Activated CD8-positive, alpha-beta memory T cell treated with anti-CD3 and anti-CD28 coated beads, Interleukin-2, amount 50 U/mL, for 24 hours (primary cell): ENCODE data around the gene MYRFL.
A peak's percentile ranks its signal among the peaks of the same experiment; 100 is the strongest.
"Not testable (repeated sequence)": the region's sequence is repeated elsewhere in the genome, so short reads cannot be mapped to it uniquely, and the experiment has no call there.

ENCODE experiments used
- DNase-seq: peaks from one replicate; pipeline ENCODE4 v3.0.0-alpha.2; 2020; ENCODE audit errors: extremely low read depth

Gene MYRFL

DNA sequence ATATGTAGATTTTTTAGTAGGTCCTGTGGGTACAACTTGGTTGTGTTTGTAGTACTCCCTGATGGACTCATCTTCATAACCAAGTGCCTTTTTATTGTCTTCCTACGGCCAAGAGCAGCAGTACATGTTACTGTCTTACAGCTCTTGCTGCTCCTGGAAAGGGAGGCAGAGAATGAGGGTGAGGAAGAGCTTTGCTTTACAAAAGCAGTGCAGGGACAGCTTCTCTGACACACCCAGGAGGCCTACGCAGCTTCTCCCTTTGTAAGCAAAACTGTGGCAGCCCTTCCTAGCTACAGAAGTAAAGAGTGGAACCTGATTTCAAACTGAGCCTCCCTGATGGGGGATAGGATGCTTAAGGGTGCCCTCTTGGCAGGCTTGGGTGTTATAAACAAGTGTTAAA, 18.6 kb downstream of the MYRFL start:
- no peak for DNase-seq

DNA sequence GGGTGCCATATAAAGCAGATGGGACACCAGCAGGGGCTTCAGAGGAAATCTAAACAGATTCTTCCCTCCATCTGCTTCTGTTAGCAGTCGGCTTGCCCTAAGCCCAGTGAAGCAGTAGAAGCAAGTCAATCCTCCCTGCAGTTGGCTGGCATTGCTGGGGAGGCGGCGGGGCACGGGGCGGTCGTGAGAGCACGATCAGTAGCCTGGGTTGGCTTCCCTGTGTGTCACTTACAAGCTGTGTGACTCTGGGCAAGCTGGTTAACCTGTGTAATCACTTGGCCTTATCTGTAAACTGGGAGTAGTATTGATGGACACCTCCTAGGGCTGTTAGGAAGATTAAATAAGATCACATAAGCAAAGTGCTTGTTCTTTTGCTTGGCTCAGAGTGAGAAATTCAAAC, 19.4 kb downstream of the MYRFL start:
- no peak for DNase-seq

DNA sequence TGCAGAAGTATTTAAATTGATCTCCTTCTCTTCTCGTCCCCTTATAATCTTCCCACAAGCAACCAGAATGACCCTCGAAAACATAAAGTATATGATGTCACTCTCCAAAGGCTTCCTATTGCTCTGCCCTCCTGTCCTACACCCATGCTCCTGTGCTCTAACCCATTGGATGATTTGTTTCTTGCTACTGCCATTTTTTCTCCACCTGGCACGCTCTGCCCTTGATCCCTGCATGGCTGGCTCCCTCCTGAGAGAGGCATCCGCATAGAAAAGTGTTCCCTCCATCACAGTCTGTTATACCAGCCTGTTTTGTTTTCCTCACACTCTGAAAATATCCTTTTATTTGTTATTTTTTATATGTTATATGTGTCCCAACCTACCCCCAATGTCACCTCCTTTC, 19.8 kb downstream of the MYRFL start:
- no peak for DNase-seq

DNA sequence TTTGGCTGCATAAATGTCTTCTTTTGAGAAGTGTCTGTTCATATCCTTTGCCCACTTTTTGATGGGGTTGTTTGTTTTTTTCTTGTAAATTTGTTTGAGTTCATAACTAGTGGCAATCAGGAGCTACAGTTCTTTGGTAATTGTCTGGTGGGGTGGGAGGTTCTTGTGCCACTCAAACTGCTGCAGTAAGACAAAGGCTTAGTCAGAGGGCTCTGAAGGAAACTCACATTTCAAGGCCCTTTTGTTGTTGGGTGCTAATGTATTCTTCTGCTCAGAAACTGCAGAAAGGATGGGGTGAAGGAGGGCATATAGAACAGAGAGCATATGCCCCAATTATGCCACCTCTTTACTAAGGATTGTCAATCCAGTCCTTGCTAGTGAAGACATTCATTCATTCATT, 21.9 kb downstream of the MYRFL start:
- no peak for DNase-seq

DNA sequence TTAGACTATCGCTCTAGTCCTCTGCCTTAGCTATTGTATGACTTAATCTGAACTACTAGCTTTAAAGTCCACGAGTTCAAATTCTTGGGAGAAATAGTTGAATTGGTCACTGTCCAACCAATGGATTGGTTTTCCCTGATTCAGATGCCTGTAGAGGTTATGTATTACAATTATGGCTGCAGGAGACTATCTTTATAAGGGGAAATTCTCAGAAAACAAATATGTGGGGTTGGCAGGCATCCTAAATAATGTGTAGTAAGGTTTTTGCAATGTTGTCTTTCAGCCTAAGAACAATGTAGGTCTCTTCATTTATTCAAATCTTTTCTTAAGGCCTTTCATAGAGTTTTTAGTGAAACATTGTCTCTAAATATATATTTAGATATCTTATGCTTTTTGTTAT, 26.9 kb downstream of the MYRFL start:
- DNase-seq: no peak

DNA sequence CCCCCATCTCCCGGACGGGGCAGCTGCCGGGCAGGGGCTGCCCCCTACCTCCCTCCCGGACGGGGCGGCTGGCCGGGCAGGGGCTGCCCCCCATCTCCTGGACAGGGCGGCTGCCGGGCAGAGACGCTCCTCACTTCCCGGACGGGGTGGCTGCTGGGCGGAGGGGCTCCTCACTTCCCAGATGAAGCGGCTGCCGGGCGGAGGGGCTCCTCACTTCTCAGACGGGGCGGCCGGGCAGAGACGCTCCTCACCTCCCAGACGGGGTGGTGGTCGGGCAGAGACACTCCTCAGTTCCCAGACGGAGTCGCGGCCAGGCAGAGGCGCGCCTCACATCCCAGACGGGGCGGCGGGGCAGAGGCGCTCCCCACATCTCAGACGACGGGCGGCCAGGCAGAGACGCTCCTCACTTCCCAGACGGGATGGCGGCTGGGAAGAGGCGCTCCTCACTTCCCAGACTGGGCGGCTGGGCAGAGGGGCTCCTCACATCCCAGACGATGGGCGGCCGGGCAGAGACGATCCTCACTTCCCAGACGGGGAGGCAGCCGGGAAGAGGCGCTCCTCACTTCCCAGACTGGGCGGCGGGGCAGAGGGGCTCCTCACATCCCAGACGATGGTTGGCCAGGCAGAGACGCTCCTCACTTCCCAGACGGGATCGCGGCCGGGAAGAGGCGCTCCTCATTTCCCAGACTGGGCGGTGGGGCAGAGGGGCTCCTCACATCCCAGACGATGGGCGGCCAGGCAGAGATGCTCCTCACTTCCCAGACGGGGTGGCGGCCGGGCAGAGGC, 28.3 kb downstream of the MYRFL start:
- DNase-seq: not testable (repeated sequence)

DNA sequence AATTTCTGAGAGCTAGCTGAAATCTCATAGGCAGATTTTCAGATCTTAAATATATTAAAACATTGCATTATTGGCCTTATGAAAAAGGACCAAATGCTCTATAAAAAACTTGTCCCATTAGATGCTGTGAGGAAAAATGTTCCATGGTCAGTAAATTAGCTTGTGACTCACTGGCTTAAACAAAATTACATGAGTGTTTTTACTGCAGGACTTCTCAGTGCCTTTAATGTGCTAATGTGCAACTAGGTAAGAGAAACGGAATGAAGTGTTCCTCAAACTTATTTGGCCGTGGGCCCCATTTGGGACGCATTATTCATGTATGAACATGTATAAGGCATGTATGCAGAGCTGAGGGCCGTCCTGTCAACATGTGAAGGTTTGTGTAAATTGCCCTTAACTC, 41.7 kb downstream of the MYRFL start:
- DNase-seq: no peak

DNA sequence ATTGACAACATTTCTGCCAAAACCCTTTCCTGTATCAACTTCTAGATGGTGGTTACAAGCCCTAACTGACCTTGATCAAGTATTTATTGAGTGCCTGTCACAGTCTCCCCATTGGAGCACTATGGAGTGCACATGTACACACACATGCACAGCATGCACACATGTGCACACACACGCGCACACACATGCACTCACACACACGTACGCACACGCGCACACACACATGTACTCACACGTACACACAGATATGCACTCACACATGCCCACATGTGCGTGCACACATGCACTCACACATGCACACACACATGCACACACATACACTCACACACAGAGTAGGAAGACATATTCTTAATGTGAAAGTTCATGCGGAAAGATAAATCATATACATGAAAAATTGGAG, 43.7 kb downstream of the MYRFL start:
- DNase-seq: no peak

DNA sequence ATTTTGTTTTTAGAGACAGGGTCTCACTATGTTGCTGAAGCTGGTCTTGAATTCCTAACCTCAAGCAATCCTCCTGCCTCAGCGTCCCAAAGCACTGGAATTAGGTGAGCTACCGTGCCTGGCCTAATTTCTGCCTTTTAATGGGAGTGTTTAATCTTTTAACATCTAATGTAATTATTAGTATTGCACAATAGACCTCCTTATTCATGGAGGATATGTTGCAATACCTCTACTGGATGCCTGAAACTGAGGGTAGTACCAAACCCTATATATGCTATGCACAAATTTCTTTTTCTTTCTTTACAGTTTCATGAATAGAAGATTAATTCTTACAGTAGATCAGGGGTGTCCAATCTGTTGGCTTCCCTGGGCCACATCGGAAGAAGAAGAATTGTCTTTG, 47.8 kb downstream of the MYRFL start:
- DNase-seq: no peak

DNA sequence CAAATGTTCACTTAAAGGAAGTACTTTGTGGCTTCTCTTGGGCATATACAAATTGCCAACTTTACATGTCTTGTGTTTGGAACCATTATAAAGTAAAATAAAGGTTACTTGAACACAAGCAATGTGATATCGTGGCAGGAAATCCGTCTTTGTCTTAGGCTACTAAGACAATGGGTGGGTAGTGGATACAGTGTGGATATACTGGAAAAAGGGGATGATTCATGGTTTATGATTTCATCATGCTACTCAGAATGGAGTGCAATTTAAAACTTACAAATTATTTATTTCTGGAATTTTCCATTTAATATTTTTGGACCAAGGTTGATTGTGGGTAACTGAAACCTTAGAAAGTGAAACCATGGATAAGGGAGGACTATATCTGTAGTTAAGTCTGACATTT, 48.4 kb downstream of the MYRFL start:
- no peak for DNase-seq

DNA sequence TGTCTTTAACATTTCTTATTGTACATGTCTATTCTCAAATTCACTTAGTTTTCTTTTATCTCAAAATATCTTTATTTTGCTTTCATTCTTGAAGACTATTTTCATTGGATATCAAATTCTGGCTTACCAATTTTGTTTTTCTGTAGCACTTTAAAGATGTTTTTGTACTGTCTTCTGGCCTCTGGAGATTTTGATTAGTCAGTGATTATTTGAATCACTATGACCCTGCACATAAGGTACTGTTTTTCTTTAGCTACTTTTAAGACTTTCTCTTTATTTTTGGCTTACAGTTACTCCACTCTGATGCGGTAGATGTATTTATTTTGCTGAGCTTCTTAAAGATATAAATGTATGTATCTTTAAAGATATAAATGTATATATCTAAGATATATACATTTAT, 49.6 kb downstream of the MYRFL start:
- no peak for DNase-seq

DNA sequence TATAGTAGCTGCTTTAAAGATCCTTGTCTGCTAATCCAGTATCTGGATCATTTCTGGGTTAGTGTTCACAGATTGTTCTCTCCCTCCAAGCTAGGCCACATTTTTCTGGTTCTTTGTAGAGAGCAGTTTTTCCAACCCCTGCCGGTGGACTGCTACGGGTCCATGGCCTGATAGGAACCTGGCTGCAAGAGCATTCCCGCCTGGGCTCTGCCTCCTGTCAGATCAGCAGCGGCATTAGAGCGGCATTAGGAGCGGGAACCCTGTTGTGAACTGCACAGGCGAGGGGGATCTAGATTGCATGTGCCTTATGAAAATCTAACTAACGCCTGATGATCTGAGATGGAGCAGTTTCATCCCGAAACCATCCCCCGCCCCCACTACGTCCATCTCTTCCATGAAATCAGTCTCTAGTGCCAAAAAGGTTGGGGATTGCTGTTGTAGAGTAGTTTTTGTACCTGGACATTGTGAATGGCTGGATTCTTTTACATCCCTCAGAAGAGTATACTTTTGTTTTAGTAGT, 50.4 kb downstream of the MYRFL start:
- DNase-seq: no peak

DNA sequence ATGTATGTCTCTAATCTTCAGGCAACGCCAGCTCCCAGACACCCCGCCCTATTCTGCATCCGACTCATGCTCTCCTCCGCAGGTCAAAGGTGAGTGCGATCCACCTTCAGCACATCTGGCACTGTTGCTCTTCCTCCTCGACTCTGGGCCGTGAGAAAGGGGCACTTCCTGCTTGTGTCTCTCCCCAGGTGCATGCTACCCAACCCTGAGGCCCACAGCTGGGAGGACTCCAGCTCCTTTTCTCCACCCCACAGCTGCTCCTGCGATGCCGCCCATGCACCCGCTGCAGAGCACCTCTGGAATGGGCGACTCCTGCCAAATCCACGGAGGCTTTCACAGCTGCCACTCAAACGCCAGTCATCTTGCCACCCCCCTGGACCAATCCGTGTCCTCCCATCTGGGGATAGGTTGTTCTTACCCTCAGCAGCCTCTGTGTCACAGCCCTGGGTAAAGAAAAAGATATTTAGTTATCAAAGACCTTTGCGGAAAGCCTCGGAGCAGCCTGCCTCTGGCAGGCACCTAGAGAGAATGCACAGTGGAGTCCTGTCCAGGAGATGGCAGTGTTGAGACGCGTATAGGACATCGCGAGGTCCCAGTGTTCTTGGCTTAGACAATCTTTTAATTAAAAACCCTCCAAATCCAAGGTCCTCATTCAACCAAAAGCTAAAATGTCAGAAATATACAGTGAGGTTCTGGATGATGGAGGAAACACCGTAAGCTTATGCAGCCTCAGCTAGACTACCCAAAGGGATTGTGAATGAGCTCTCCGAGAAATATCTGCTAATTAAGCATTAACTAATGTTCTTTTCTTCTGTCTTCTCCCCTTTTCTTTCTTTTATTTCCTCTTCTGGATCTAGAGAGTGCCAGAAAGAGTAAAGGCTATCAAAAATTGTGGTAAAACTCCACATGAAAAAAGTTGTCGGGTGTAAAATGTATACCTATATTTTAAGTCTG, 54.3 kb downstream of the MYRFL start:
- peak; percentile 27 for DNase-seq

DNA sequence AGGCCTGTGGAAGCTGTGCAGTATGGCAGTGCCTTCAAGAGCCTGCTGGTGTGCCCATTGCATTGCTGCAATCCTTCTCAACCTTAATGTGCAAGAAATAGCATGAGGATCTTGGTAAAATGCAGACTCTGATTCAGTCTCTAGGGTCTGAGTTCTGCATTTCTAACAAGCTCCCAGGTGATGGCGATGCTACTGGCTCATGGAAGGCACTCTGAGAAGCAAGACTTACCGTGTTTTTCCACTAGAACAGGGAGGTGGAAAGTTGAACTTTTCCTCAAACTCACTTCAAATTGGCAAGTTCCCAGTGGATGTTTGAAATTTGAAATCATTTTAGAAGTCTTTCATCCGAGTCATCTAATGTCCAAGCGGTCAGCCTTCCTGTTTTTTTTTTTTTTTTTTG, 55.5 kb downstream of the MYRFL start:
- DNase-seq: no peak

DNA sequence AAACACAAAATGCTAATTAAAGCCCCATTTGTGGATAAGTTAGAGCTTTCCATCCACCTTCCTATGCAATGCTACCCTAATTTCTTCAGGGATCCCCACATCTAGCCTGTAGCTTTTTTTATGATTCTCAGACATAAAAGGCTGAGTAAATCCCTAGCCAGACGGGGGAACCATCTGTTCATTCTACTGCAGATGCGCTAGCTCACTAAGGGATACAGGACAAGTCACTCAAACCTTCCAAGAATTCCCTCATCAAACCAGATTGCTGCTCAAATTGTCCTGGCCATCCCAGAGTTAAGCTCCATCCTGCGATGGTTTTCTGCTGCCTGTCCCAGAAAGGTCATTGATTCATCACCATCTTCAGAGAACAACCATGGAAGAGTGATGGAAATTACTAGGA, 56.7 kb downstream of the MYRFL start:
- no peak for DNase-seq

DNA sequence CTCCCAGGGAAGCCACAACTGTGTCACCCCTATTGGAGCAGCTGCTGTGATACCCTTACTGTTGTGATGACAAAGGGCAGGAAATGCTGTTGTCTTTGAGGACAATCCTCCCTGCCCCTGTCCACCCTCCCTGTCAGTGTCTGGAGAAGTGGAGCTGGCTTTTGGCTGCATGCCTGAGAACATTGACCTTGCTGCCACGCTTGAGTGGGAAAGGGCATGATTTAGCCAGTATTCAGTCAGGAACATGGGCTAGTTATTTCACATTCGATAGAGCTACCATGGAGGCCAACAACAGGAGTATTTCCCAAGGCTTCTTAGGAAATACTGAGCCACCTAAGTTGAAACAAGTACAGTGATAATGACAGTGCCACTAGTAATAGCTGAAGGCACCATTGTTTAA, 59.4 kb downstream of the MYRFL start:
- DNase-seq: no peak

DNA sequence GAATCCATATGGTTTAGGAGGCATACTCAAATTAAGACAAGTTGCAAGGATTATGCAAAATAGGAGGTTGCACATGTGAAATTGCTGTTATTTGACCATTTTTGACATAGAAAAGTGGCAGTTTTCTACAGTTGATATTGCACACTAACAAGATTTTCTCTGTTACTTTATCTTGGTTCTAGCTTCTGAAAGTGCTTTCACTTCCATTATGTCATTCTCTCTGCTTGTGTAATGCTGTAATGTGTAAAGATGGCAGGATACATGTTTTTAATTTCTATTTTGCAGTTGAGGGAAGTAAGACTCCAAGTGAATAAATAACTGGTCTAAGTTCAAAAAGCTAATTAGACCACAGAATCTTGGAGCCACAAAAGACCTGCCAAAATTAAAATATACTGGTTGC, 60.6 kb downstream of the MYRFL start:
- no peak for DNase-seq

DNA sequence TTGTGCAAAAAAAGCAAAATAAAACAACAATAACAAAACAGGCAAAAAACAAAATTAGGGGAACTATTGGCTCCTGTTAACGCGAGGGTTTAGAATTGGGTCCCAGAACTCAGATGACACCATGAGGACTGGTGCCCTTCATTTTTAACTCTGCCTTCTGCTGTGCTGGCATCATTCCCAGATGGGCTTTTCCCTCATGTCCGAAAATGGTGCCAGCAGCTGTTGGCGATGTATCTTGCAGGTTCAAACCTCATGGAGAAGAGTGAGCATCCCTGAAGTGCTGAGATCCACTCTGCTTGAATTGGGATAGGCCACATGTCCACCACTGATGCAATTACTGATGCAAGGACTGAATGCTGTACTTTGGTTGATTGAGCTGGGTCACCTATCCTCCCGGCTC, 61.1 kb downstream of the MYRFL start:
- DNase-seq: no peak

DNA sequence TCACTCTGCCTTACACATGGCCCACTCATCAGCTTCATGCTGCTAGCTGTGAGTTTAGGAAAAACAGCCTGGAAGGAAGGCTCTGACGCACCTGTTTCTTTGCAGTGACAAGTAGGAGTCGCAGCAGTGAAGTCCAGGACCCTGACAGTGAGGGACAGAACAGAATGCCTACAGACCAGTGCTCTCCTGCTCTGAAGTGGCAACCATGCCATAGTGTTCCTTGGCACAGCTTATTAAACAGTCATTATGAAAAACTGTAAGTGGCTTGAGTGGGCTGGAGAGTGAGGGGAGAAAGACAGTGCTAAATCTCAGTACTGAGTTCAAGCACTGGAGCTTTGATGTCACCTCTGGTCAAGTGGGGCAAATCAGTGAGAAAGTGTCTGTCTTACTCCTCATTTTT, 61.7 kb downstream of the MYRFL start:
- no peak for DNase-seq

DNA sequence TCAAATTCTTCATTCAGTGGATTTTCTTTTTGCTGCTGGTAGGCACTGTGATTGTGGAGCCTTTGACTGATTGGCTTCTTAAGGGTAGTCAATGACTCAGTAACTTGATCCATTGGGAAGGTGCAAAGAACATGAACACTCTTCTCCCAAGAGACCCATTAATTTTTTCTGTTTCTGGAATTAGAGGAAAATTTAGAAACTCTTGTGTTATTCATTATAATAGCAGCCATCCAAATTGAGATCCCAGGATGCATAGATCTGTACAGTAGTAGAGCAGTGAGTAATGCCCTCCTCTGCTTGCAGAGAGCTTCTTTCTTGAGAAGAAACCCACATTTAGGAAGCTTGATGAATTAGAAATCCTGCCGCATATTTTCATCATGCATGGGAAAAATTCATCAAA, 63.9 kb downstream of the MYRFL start:
- no peak for DNase-seq

DNA sequence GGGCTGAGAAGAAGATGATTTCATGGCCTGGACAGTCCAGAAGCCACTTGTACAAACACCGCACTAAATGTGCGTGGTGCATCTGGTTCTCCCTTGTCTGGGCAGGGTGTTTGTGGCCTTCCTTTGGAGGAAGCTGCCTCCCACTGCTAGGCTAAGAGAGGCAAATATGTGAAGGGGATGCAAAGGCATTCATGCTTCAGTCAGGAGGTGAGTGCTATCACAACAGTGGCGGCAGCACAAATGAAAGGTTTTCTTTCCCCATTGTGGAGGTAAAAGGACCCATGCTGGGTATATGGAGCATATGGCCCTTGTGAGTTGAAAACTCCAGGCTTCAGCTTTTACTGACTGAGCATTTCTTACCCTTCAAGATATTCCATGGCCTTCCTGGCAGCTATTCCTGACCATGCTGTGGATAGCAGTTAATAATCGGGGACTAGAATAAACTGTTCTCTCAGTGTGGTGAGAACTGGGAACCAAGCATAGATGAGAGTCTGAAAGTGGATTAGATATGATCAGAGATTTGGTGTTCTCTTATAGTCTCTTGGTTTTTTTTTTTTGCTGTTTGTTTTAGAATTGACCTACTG, 69.9 kb downstream of the MYRFL start:
- DNase-seq: no peak

DNA sequence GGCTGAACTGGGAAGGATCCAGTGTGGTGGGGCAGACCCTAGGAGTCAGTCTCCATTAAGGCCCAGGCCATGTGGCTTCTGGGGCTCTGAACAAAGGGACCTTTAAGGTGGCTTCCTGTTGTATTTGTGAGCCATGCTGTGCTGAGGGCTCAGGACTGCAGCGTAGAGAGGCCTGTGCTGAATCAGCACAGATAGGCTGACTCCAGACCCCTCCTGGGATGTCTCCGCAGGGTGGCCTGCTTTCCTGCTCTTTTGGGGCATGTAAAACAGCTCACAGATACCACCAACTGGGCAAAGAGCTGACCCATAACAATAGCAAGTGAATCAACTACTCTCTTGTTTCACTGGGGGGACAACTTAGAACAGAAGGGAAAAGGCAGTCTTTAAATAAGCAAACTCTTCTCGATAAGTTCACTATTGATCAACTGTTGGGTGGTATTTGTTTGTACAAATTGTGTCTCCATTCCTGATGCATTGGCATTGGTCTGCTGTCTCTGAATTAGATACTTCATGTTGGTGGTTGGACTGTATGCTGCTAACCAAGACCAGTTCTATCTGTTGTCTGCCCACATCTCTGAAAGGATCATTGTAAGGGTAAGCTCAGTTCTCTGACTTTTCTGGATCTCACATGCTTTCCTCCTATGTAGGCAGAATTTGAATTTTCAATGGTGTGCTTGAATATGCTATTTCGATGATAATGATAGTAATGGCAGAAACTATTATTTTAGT, 71.8 kb downstream of the MYRFL start:
- no peak for DNase-seq
